Effector CD8-positive, alpha-beta T cell (primary cell): ENCODE measurements around the gene OTOR.

ENCODE experiments used
- DNase-seq: peaks from one replicate; lab custom pipeline; 2025; lab: John Stamatoyannopoulos, UW
- total RNA-seq, 4 experiments: gene quantifications; one replicate each; lab custom pipeline; 2026; lab: John Stamatoyannopoulos, UW

Gene OTOR, protein sequence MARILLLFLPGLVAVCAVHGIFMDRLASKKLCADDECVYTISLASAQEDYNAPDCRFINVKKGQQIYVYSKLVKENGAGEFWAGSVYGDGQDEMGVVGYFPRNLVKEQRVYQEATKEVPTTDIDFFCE
- total RNA-seq, result 0 reads per million in 4 experiments

DNA sequence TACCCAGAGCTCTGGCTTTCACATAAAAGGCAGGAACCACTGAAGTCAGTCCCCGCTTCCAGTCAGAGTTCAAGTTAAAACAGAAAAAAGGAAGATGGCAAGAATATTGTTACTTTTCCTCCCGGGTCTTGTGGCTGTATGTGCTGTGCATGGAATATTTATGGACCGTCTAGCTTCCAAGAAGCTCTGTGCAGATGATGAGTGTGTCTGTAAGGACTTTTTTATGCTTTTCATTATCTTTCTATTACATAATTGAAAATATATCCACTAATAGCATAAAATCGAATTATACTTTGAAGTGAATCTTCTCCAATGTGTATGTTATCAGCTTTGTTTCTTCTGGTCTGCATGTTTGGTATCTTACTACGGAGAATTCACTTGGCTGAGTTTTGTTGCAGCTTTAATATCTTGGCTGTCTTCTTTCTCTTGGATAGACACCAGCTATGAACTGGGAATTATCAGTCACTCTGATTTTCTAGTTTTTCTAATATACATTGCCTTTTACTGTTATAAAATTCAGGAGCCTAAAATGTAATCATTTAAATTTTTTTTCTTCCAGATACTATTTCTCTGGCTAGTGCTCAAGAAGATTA lies at the start of gene OTOR:
Gene OTOR (plus strand): TSS at position 51 of the 593 bp plus-strand sequence. CDS start 44 bp downstream, at position 95.
- no peak for DNase-seq

DNA sequence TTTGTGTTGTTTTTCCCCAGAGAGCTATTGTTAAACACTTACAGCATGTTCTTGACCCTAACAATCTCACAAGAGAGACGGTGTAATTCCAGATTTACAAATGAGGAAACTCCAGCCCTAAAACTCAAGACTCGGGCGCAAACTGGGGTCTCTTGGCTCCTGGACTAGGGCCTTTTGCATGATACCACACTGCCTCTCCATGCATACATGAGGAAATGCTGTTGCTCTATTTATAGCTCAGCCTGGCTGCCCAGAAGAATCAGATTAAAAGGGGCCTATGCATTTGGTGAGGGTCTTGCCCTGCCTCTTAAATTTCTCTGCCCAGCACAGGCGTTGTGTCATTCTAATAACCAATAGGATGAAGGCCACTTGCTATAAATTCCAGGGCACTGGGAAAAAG lies 48.9 kb upstream of the OTOR start:
- no peak for DNase-seq

DNA sequence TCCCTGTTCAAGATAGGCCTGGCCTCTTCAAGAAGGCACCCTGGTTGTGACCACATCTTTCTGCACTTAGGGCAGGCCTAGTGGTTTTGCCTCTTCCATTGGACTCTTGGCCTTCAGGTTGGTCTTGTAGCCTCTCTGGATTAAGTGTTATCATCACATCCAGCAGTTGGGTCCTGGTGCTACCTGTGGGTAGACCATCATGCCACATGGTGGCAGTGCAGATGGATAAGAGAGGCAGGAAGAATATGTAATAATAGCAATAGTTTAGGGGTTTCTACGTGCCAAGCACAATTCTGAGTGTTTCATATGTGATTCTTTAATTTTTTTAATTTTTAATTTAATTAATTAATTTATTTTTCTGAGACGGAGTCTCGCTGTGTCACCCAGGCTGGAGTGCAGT lies 46.9 kb upstream of the OTOR start:
- no peak for DNase-seq

DNA sequence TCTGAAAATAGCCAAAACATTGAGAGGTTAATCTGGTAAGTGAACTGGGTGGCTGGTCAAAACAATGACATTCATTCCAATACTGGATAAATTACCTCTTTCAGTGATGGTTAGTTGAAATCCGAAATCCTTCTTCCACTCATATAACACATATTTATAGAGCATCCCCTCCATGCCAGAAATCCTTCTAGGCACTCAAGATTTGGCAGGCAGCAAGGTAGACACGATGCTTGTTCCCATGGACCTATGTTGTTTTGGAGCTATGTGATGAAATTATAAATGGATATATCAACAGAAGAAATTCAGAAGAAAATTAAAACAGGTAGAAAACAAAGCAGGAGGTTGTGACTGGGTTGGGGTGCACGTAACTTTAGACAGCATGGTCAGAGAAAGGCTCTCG lies 44.6 kb upstream of the OTOR start:
- no peak for DNase-seq

DNA sequence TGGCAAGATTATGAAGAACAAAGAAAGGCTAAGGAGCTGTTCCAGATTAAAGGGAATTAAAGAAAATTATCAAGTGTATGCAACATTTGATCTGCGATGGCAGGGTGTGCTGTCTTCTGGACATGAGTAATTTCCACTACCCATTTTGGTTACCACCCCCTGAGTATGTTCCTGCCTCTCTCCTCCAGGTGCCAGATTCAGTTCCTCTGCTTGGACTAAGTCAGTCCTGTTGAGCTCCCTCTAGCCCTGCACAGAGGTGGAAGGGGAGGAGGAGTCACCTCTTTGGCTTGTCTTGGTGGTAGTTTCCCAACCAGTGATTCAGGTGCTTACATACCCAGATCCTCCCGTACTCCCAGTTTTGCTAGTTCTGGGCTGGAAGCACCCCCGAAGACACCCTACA lies 40.5 kb upstream of the OTOR start:
- no peak for DNase-seq

DNA sequence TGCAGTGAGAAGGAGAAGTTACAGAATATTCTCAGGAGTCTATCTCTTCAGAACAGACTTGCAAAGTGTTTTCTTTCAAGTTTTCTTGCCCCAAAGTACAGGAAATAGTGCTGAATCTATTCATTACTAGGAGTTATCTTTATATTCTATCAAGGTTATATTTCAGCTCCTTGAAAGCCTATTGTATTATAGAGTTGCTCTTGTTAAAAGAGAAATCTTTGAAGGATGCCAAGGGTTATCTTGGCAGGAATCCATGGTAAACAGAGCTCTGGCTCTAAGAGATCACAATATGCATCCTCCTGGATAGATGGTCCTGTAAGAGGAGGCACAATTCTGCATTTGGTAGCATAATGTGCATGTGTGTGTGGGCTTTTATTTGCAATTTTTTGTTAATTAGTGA lies 39.6 kb upstream of the OTOR start:
- DNase-seq, result no peak

DNA sequence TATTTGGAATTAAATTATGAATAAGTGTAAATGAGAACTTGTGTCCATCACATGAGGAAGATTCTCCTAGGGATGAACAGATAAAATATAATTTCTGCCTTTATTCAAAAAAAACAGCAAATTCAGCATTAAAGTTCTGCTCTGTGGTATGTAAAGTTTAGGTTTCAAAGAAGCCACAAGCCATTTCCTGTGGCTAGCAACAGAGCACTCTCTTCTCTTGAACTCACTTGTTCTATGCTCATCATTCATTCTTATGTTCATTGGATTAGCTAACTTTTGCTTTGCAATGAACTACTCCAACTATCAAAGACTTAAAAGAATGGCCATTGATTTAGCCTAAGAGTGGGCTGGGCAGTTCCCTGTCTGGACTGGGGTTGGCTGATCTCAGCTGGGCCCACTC lies 39.1 kb upstream of the OTOR start:
- DNase-seq, result no peak

DNA sequence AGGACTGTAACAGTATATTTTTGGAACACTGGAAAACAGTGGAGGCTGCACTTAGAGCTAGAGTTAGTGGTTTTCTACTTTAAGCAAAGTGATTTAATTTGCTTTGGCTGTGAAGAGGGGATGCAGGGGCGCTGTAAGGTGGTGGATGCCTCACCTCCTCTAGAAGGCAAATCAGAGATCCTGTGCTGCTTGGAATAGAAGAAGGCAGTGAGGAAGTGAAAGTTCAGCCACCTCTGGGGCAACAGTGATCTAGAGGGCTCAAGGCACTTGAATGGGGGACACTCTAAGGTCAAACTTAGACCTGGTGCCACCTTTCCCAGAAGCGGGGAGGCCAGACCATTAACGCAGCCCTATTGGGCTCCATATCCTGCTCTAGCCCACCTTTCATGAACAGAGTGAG lies 37.4 kb upstream of the OTOR start:
- no peak for DNase-seq

DNA sequence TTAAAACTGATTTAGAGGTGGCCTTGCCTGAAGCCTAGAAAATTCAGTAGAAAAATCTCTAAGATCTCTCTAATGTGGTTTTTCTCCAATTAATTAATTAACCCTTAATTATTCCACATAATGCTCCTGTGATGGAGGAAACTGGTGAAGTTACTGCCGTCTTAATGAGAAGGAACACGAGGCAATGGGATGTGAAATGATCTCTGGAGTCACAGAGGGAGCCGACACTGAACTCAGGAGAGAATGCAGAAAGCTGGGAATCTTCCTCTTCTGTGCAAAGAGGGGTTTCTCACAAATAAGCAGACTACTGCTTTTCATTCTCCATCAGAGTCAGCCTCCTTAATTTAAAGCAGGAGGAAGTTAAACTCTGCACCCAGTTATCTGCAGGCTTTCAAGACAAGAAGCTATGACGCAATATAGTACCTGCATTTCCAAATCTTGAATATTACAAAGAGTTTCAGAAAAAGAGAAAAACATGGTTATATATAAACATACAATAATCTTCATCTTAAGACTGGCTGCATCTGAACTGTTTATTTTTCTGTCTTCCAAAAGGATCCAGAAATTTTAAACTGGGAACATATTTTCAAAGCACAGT lies 36.4 kb upstream of the OTOR start:
- no peak for DNase-seq

DNA sequence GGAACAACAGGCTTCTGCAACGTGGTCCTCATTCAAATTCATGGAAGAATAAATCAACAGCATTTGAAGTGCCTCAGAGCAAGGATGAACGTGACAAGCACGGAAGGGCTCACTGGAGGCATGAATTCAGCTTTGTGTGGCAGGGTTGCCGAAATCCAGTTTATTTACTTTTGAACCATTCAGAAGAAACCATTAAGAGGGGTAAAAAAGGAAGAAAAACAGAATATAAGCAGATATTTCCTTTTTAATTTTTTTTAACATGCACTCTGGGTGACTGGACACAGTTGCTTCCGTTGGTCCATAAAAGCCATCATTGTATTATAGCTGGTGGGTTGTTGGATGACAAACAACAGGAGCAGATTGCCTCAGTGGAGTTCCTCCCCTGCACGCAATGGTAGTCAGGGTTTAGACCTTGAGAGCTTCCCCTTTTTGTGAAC lies 35.6 kb upstream of the OTOR start:
- DNase-seq, result no peak

DNA sequence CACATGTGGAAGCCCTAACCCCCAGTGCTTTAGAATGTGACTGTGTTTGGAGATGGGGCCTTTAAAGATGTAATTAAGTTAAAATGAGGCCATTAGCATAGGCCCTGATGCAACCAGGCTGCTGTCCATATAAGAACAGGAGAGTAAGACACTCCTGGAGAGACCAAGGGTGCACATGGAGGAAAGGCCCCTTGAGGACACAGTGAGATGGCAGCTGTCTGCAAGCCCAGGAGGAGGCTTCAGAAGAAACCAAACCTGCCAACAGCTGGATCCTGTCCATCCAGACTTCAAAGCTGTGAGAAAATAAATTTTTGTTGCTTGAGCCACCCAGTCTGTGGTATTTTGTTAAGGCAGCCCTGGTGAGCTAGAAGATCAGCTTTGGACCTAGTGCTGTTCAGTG lies 35.1 kb upstream of the OTOR start:
- no peak for DNase-seq

DNA sequence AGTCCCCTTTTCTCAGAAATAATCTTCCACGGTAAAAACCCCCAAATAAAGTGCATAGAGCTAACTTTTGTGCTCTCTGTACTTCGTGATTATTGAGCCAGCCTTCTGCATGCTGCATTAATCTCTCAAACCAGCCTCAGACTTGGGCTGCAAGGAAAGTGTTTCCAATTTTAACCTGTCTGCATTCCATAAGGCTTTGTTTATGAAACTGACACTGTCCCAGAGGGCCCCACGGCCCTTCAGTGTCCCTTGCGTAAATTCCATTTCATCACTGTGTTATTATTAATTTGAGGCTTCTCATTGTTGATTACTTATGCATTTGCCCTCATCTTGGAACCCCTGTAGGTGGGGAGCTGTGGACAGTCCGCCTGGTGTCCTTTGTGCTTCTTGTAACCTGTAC lies 33.9 kb upstream of the OTOR start:
- no peak for DNase-seq

DNA sequence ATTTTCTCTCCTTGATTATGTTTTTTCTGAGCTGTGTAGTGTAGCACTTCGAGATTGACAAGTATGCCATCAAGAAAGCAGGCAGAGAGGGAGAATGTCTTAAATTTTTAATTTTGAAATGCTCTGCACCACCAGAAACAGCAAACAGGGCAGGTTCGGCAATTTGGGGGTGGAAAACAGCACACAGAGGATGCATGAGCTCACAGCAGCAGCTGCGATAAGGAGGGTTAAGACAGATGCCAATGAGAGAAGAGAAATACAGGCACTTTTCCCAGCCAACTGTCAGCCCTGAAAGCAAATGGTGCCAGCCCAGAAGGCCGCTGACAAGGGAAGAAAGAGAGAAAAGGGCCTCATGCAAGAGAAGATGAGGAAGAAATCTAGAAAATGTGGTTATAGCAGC lies 33.4 kb upstream of the OTOR start:
- no peak for DNase-seq

DNA sequence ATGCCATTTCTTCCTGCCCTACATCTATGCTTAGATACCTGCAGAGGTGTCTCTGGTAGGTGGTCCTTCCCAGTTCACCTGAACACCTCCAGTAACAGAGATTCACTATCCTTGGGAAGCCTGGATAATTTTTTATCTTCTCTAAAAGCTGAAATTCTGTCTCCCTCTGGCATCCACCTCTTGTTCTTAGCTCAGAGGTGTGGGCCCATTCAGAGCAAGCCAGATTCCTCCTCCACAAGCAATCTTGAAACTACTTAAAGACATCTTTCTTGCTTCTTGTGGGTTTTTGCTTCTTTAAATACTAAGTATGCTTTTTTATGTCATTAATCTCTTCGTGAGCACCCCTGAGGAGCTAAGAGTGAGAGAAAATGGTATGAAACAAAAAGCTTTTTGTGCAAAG lies 28.7 kb upstream of the OTOR start:
- no peak for DNase-seq

DNA sequence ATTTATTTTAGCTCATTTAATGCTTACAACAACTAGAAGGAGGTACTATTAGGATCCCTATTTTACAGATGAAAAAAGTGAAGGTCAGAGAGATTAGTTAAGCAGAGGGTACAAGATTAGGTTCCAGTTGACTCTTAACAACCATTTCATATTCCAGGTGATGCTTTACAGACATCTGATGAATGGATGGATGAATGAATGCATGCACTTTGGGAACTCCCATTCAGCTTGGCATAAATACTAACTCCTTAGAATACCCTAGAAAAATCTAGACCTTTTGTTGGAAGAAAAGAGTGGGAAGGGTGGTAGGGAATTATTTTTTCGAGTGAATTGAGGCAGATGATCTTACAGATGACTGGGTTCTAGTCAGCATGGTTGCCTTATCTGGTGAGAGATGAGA lies 19.1 kb upstream of the OTOR start:
- DNase-seq, result no peak

DNA sequence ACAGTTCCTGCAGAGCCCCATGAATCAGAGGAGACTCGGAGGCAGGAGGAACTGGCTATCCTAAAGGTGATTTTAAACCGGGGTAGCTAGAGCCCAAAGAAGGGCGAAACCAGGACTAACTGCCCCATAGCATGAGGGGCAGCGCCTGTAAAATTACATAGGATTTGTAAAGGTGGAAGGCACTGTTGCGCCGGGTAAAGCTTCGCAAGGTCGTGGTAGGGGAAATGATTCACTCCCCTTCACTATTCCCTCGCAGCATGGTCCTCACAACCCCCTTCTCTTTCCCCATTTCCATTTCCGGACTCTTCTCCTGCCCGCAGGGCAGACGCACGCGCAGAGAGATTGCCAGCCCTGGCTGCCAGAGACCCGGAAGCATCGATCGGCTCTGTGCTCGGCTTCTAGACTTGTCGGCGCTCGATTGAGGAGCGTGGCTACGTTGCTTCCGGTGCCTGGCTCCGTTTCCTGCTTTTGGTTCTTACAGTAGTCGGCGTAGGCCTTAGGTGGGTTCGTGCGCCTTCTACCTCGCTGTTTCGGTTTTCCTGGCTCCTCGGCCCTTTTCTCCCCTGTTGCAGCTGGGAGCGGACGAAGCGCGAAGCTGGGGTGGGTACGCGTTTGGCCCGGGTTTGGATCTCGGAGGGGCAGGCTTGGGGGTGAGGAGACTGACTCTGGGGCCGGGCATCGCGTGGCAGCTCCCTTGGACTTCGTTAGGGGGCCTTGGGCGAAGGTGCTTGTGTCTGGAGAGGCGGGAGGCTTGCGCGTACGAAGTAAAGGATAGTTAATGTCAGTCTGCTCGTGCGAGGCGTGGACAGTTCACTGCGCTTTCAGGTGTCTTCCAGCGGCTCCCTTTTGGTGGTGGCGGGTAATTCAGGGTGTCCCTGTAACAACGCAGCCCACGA lies 18.3 kb upstream of the OTOR start, which contains the start of gene SNRPB2:
Gene SNRPB2 (plus strand): TSS at position 462 of the 896 bp plus-strand sequence. CDS start 1,677 bp downstream, outside the sequence.
- DNase-seq, result peak; percentile 82

DNA sequence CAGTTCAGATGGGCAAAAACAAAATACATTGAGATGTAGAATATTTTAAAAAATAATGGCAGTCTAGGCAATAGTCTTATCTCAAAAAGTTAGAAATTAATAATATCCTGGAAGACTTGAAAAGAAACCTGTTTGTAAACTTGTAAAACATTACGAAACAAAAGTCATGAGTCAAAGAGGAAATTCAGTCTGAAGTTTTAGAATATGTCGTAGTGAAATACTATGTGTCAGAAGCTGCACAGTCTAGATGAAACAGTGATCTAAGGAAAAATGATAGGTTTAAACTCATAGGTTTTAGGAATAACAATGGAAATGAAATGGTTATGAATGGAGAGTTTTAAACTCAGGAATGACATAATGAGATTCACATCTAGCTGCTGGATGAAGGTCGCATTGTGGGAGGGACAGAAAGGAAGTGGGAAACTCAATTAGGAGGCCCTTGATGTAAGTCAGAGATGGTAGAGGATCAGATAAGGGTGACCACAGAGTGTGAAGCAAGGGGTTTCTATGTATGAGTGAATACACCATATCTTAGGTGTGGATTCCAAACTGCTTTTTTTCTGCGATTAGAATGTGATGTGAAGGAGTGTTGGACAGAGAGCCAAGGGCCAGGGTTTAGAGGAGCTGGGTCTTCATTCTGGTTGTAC lies 15.5 kb upstream of the OTOR start:
- DNase-seq, result no peak

DNA sequence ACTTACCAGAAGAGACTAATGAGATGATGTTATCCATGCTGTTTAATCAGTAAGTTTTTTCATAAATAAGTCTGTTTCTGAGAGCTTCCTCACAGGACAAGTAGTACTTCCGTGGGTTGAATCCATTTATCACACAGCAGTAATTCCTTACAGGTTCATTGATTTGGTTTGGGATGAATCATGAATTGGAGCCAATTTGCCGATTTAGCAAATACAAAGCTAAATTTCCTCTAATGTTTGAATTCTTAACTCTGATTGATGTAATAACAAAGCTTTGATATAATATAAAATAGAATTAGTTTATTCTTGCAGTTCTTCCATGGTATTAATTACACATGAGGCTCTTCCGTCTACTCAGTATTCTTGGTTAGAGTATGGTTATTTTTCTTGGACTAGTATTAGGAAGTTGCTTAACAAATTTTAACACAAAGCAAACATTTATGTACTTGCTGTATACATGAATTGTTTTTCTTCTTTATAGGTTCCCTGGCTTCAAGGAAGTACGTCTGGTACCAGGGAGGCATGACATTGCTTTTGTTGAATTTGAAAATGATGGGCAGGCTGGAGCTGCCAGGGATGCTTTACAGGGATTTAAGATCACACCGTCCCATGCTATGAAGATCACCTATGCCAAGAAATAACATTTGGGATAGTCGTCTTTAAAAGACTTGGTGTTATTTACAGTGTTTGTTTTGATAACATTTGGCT lies 7.6 kb upstream of the OTOR start:
- DNase-seq, result no peak

DNA sequence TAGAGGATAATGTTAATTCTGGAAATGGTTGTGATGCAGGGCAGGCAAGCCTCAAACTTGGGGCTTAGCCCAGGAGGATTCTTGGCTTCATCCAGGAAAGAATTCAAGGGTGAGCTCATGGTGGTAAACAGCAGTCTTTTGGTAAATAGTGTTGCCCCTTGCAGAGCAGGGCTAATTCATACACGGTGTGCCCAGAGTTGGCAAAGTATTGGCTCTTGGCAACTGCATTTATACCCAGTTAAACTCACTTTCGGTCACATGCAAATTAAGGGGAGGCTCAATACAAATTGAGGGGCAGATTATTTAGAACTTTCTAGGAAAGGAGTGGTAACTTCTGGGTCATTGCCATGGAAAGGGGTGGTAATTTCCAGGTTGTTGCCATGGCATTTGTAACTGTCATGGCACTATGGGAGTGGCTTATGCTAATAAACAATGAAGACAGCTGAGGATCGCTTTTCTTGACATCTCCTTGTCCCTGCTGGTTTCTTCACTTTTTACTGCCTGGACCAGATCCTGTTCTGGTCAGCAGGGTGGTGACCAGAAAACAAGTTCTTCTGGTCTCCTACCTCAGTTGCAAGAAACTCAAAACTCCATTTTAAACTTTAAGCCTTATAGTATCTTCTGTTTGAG lies 3.9 kb upstream of the OTOR start:
- no peak for DNase-seq

DNA sequence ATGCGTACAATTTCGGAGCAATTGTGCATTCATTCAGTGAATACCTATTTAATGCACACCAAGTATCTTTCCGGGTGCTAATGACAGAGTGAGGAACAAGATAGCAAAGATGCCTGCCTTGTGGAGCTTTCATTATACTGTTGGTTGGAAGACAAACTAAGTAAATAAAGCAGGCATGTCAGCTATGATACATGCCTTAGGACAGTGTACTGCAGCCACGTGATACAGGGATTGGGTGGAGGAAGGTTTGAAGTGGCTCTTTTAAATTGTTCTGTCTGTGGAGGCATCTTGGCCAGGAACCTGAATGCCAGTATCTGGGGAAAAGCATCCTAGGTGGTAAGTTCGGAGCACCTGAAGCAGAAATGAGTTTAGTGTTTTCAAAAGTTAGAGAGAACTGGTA lies 3.0 kb upstream of the OTOR start:
- DNase-seq, result no peak

DNA sequence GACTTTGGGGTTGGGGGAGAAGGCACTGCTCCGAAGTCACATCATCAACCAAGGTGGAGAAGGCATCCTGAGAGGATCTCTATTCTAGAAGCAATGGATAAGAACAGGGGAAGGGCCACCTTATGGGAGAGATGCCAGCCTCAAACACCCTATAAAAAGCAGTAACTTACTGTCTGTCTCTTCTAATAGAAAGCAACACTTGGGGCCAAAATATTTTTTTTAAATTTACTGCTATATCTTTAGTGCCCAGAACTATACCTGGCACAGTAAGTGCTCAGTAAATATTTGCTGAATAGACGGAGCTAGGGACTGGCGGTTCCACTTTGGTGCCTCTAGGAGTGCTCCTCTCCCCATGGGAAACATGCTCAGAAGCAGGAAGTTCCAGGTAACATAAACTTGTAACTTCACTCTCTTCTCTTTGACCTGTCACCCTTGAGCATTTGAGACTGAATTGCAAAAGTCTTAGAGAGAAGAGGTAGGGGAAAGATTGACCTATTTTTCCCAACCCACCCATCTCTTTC lies 807 bp upstream of the OTOR start:
- DNase-seq, result no peak
